Measurements from ENCODE around the gene KCNC1. TPM values are rescaled to one million over a fixed set of nuclear protein-coding genes. Genes with fewer than 3 reads are reported as not detected.

The KCNC1 gene
- polyA plus RNA-seq, 6 donors from 2014 or later: 0.13 TPM; not detected in 5

DNA sequence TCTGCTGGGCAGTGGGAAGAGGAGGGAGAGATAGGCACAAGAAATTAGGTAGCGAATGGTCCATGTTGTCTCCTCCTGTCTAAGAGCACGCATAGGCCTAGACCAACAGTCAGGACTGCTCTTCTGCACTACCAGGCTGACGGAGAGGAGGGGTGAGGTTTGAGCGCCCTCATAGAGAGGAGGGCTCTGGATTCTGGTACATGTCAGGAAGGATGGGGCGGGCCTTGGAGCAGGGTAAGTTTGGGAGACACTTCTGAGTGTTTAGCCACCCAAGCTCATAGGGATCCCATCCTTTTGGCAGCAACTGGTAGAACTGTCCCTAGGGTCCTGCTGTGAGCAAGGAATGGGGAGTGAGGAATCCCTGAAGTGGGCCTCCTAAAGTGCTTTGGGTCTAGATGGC is 60.4 kb downstream of the KCNC1 start:
- DNase-seq (no peak), ATAC-seq (ENCODE audit: low read depth in 2 of 2) (no peak)
- H3K36me3 Mint-ChIP-seq: peaks cover 5 to 8% of the 10 kb centered on the region in 2 donors
- H3K9me3 Mint-ChIP-seq: no peaks in the 10 kb centered on the region
- no peaks in the 10 kb centered on the region for H3K27me3 Mint-ChIP-seq
- no peak overlapping the region for H3K4me3 Mint-ChIP-seq
- no peaks in the 10 kb centered on the region for H3K4me1 Mint-ChIP-seq
- H3K27ac Mint-ChIP-seq: peak overlapping the region in 2 of 6 donors; percentile 20 to 57

DNA sequence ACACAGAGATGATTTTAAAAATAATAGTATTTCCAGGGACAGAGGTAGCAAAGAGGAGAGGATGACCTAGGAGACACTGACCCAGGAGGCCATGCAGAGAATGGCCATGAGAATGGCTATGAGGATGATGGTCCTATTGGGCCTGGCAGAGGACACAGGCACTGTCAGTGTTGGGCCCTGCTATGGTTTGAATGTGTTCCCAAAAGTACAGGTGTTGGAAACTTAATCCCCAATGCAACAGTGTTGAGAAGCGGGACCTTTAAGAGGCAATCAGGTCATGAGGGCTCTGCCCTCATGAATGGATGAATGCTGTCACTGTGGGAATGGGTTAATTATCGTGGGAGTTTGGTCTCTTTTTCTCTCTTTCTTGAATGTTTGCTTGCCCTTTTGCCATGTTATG is 61.6 kb downstream of the KCNC1 start:
- no peak for ATAC-seq (ENCODE audit: low read depth in 2 of 2)
- Mint-ChIP-seq H3K36me3 (peaks cover 12 to 14% of the 10 kb centered on the region in 2 donors), H3K4me3 (no peak overlapping the region), H3K9me3 (peaks cover 0 to 4% (median 0%) of the 10 kb centered on the region in 7 donors), H3K4me1 (no peaks in the 10 kb centered on the region), H3K27ac (no peak overlapping the region), H3K27me3 (no peaks in the 10 kb centered on the region)
- no peak for DNase-seq

- Mint-ChIP-seq H3K4me3 (no peak overlapping the region), H3K9me3 (peaks cover 0 to 4% (median 0%) of the 10 kb centered on the region in 7 donors), H3K4me1 (no peaks in the 10 kb centered on the region), H3K27ac (no peak overlapping the region), H3K27me3 (no peaks in the 10 kb centered on the region), H3K36me3 (peaks cover 12 to 14% of the 10 kb centered on the region in 2 donors)
- ATAC-seq (ENCODE audit: low read depth in 2 of 2) (no peak), DNase-seq (no peak)
Measured at GRCh38 chr11:17798253-17798652, 63.7 kb downstream of the KCNC1 start.

- H3K27me3 Mint-ChIP-seq: no peaks in the 10 kb centered on the region
- no peak overlapping the region for H3K27ac Mint-ChIP-seq
- ATAC-seq (ENCODE audit: low read depth in 2 of 2): no peak
Measured at GRCh38 chr11:17798716-17799115, 64.1 kb downstream of the KCNC1 start.

DNA sequence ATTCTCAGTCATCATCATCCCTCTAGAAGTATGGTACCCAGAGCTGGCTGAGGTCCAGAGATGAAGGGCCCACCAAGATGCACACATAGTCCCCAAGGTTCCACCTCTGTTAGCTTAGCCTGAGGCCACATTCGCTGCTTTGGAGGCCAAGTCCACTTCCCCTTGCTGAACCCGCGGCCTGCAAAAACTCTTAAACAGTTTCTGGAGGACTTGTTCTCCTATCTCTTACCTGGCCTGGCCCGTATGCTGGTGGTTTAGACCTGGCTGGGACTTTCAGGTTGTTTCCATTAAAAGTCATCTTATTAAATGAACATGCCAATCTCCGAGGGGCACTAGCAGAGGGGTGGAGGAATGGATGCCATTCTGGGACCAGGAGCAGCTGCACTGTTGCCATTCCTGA is 64.6 kb downstream of the KCNC1 start:
- H3K27ac Mint-ChIP-seq: peak overlapping the region in 1 of 6 donors; percentile 48
- H3K9me3 Mint-ChIP-seq: peaks cover 0 to 4% (median 0%) of the 10 kb centered on the region in 7 donors
- no peaks in the 10 kb centered on the region for H3K27me3 Mint-ChIP-seq

More at GRCh38 chr11:17798716-17799115, 64.1 kb downstream of the KCNC1 start:
- no peak overlapping the region for H3K4me3 Mint-ChIP-seq
- peaks cover 0 to 4% (median 0%) of the 10 kb centered on the region in 7 donors for H3K9me3 Mint-ChIP-seq
- no peaks in the 10 kb centered on the region for H3K4me1 Mint-ChIP-seq
- H3K36me3 Mint-ChIP-seq: peaks cover 12 to 14% of the 10 kb centered on the region in 2 donors
- no peak for DNase-seq

DNA sequence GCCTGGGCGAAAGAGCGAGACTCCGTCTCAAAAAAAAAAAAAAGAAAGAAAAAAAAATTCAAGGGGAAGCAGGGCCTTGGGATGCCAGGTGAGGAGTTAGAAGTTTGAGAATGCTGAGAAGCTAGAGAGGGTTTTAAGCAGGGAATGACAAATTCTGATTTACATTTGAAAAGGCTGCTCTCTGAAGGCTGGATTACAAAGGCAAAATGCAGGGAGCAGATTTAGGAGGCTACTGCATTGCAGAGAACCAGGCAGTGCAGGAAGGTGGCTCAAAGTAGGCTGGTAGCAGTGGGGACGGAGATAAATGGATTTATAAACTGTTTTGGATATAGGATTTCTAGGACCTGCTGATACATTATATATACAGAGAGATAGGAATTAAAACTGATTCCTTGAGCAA is 66.6 kb downstream of the KCNC1 start:
- no peak overlapping the region for H3K4me3 Mint-ChIP-seq
- ATAC-seq (ENCODE audit: low read depth in 2 of 2) (no peak), DNase-seq (no peak)
- H3K36me3 Mint-ChIP-seq: peaks cover 12 to 18% of the 10 kb centered on the region in 2 donors
- peaks cover 0 to 4% (median 0%) of the 10 kb centered on the region in 7 donors for H3K9me3 Mint-ChIP-seq
- no peak overlapping the region for H3K27ac Mint-ChIP-seq
- H3K27me3 Mint-ChIP-seq: no peaks in the 10 kb centered on the region
- H3K4me1 Mint-ChIP-seq: no peaks in the 10 kb centered on the region

More for the DNA sequence above, 64.6 kb downstream of the KCNC1 start:
- no peak for DNase-seq
- Mint-ChIP-seq H3K36me3 (peaks cover 12 to 14% of the 10 kb centered on the region in 2 donors), H3K4me3 (no peak overlapping the region), H3K4me1 (no peaks in the 10 kb centered on the region)
- ATAC-seq (ENCODE audit: low read depth in 2 of 2): no peak

GRCh38 chr11:17802491-17802890 is 67.9 kb downstream of the KCNC1 start:
- no peak for DNase-seq
- no peak overlapping the region for H3K4me3 Mint-ChIP-seq
- H3K36me3 Mint-ChIP-seq: peaks cover 11 to 13% of the 10 kb centered on the region in 2 donors
- H3K27ac Mint-ChIP-seq: no peak overlapping the region
- H3K9me3 Mint-ChIP-seq: peaks cover 0 to 4% (median 0%) of the 10 kb centered on the region in 7 donors
- no peaks in the 10 kb centered on the region for H3K27me3 Mint-ChIP-seq
- no peaks in the 10 kb centered on the region for H3K4me1 Mint-ChIP-seq
- ATAC-seq (ENCODE audit: low read depth in 2 of 2): no peak

- Mint-ChIP-seq H3K36me3 (peaks cover 14 to 18% of the 10 kb centered on the region in 2 donors), H3K27ac (peak overlapping the region in 1 of 6 donors; percentile 34), H3K9me3 (peaks cover 0 to 4% (median 0%) of the 10 kb centered on the region in 7 donors), H3K27me3 (no peaks in the 10 kb centered on the region), H3K4me3 (peak overlapping the region in 1 of 8 donors; percentile 2), H3K4me1 (peaks cover 0 to 3% (median 0%) of the 10 kb centered on the region in 3 donors)
- no peak for ATAC-seq (ENCODE audit: low read depth in 2 of 2)
- no peak for DNase-seq
Measured at GRCh38 chr11:17803754-17804334, 69.3 kb downstream of the KCNC1 start.

DNA sequence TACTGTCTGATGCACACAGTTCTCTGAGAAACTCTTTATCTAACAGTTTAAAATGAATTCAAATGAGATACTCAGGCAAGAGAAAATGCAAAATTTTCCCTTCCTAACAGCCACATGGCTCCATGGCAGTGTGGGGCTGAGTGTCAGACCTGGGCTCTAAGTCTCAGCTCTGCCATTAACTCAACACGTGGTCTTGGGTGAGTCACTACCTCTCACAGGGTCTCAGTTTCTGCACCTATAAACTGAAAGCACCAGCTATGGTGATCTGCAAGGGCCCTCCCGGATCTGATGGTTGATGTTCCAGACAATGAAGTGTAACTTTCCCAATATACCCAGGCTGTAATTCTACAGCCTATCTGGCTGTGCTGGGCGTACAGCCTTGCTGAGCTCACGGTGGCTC is 70.5 kb downstream of the KCNC1 start:
- H3K27ac Mint-ChIP-seq: no peak overlapping the region

GRCh38 chr11:17805873-17806272 is 71.3 kb downstream of the KCNC1 start:
- Mint-ChIP-seq H3K27me3 (no peaks in the 10 kb centered on the region), H3K4me3 (no peak overlapping the region)

More for the DNA sequence above, 70.5 kb downstream of the KCNC1 start:
- Mint-ChIP-seq H3K36me3 (peaks cover 19 to 26% of the 10 kb centered on the region in 2 donors), H3K9me3 (peaks cover 0 to 5% (median 2%) of the 10 kb centered on the region in 7 donors), H3K27me3 (no peaks in the 10 kb centered on the region), H3K4me3 (no peak overlapping the region), H3K4me1 (peaks cover 0 to 3% (median 0%) of the 10 kb centered on the region in 3 donors)
- no peak for ATAC-seq (ENCODE audit: low read depth in 2 of 2)
- no peak for DNase-seq

DNA sequence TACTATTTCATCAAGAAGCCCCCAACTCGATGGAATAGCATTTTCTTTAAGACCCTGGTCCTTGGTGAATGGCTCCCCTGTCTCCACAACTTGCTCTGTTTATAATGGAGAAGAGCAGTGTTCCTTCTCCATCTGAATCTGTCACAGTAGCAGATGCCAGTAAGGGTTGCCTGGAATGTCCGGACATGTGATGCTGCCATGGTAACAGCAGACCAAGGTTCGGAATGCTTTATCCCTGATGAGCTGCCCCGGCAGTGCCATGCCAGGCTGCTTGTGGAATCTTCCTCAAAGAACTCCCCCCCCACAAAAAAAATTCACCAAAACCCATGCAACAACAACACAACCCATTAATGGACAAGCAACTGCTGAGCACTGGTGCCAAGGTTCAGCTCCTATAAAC is 72.5 kb downstream of the KCNC1 start:
- Mint-ChIP-seq H3K4me3 (no peak overlapping the region), H3K4me1 (peaks cover 0 to 3% (median 0%) of the 10 kb centered on the region in 3 donors), H3K27me3 (no peaks in the 10 kb centered on the region), H3K9me3 (peaks cover 0 to 5% (median 0%) of the 10 kb centered on the region in 7 donors), H3K36me3 (peaks cover 18 to 19% of the 10 kb centered on the region in 2 donors), H3K27ac (no peak overlapping the region)
- ATAC-seq (ENCODE audit: low read depth in 2 of 2) (no peak), DNase-seq (no peak)

More at GRCh38 chr11:17805873-17806272, 71.3 kb downstream of the KCNC1 start:
- Mint-ChIP-seq H3K4me1 (peaks cover 0 to 3% (median 0%) of the 10 kb centered on the region in 3 donors), H3K9me3 (peaks cover 0 to 5% (median 0%) of the 10 kb centered on the region in 7 donors), H3K36me3 (peaks cover 13 to 19% of the 10 kb centered on the region in 2 donors), H3K27ac (no peak overlapping the region)
- DNase-seq (no peak), ATAC-seq (ENCODE audit: low read depth in 2 of 2) (no peak)

DNA sequence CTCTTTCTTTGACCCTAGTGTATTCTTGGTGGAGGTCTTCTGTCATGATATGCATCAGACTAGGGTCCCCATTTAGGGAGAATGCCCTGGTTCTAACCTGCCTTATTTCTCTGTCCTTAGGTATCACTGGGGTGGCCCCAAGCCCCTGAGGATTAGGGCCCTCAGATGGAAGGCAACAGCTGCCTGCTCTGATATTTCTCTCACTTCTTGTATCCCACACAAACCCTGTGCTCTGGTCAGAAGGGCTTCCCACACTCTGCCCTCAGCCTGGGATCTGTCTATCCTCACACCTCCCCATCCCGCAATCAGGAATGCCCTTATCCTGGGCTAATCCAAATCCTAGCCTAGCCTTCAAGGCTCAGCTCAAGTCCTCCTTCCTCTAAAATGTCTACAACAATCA is 75.5 kb downstream of the KCNC1 start:
- ATAC-seq (ENCODE audit: low read depth in 2 of 2) (no peak), DNase-seq (no peak)
- Mint-ChIP-seq H3K4me3 (no peak overlapping the region), H3K27me3 (no peaks in the 10 kb centered on the region), H3K9me3 (peaks cover 0 to 5% (median 0%) of the 10 kb centered on the region in 7 donors), H3K36me3 (peaks cover 13 to 27% of the 10 kb centered on the region in 2 donors), H3K27ac (peak overlapping the region in 1 of 6 donors; percentile 68), H3K4me1 (peaks cover 0 to 3% (median 0%) of the 10 kb centered on the region in 3 donors)

DNA sequence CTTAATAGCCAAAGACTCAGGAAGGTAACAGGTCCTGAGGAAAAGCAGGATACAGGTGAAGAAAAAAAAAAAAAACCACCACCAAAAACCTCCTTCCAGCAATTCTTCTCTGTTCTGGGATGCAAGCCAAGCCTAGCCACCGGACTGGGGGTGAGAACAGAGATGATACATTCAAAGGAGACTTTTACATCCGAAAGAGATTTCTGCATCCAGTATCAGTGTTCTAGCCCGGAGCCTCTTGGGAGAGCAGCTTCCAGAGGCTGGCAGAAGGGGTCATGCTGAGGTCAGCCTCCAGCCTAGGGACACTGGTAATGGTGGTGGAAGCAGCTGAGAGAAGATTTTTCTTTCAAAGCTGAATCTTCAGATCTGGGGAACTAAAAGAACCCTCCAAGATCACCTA is 76.2 kb downstream of the KCNC1 start:
- Mint-ChIP-seq H3K4me3 (no peak overlapping the region), H3K4me1 (peaks cover 0 to 3% (median 0%) of the 10 kb centered on the region in 3 donors), H3K36me3 (peaks cover 13 to 27% of the 10 kb centered on the region in 2 donors), H3K9me3 (peaks cover 0 to 5% (median 0%) of the 10 kb centered on the region in 7 donors), H3K27ac (no peak overlapping the region), H3K27me3 (no peaks in the 10 kb centered on the region)
- ATAC-seq (ENCODE audit: low read depth in 2 of 2) (no peak), DNase-seq (no peak)

DNA sequence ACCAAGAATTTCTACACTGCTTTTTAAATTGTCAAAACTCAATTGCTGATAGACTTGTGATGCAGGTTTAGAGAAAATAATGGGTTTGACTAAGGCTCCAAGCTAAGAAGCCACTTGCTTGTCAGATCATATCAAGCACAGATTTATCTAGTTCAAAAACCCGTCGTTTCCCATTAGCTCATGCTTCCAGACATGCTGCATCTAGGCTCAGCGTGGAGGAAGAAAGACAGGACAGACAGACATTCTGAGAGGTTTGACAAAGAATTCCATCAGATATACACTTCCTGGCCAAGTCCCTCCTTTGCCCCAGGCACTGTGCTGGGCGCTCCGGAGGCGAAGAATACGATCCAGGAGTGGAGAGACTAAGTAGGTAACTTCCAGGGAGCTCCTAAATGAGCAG is 76.8 kb downstream of the KCNC1 start:
- no peak overlapping the region for H3K4me3 Mint-ChIP-seq

More for the DNA sequence above, 76.8 kb downstream of the KCNC1 start:
- Mint-ChIP-seq H3K9me3 (peaks cover 0 to 5% (median 0%) of the 10 kb centered on the region in 7 donors), H3K4me1 (peaks cover 0 to 3% (median 0%) of the 10 kb centered on the region in 3 donors), H3K27ac (no peak overlapping the region), H3K36me3 (peaks cover 13 to 27% of the 10 kb centered on the region in 2 donors), H3K27me3 (no peaks in the 10 kb centered on the region)
- ATAC-seq (ENCODE audit: low read depth in 2 of 2) (no peak), DNase-seq (no peak)

Measured in naive B cell (primary cell).